GM23338 (cell line): ENCODE measurements around the gene FOXE3. TPM values are rescaled to one million over a fixed set of nuclear protein-coding genes. Genes with fewer than 3 reads are reported as not detected.

Experiments
- ATAC-seq: fragments of 200-7000 bp; cut with Tn5 transposase; 3 replicates; pipeline ENCODE4 v1.9.1; 2020
- DNase-seq: peaks from one replicate; pipeline ENCODE4 v3.0.0-alpha.2; 2015; ENCODE audit warnings: low spot score
- H2AFZ ChIP-seq: fragments of 200-600 bp; sonication (generic); 2 replicates; pipeline ENCODE4 v1.8.0; 2016; ENCODE audit warnings: antibody characterized with exemption, mild to moderate bottlenecking, moderate library complexity
- H3F3A ChIP-seq: fragments of 200-600 bp; sonication (generic); replicated peaks from 2 replicates; pipeline ENCODE4 v1.8.0; 2017; ENCODE audit warnings: antibody characterized with exemption, mixed run types, low read depth
- H3K27ac ChIP-seq: fragments of 200-600 bp; sonication (generic); 2 replicates; pipeline ENCODE4 v1.6.1; 2016; ENCODE audit warnings: low read depth
- H3K27me3 ChIP-seq: fragments of 200-600 bp; sonication (generic); 2 replicates; pipeline ENCODE4 v1.8.0; 2016; ENCODE audit warnings: mild to moderate bottlenecking, mixed run types, moderate library complexity; ENCODE audit not compliant: insufficient read depth
- H3K36me3 ChIP-seq: fragments of 200-600 bp; sonication (generic); 2 replicates; pipeline ENCODE4 v1.8.0; 2016; ENCODE audit warnings: mild to moderate bottlenecking; ENCODE audit not compliant: insufficient read depth
- H3K4me1 ChIP-seq: fragments of 200-600 bp; sonication (generic); 2 replicates; pipeline ENCODE4 v1.8.0; 2016; ENCODE audit warnings: mild to moderate bottlenecking, moderate library complexity; ENCODE audit not compliant: insufficient read depth
- H3K4me2 ChIP-seq: fragments of 200-600 bp; sonication (generic); 2 replicates; pipeline ENCODE4 v1.7.1; 2017; ENCODE audit warnings: mixed run types
- H3K4me3 ChIP-seq: fragments of 200-600 bp; sonication (generic); 2 replicates; pipeline ENCODE4 v1.6.1; 2016; ENCODE audit warnings: mixed run types
- H3K79me2 ChIP-seq: fragments of 200-600 bp; sonication (generic); replicated peaks from 2 replicates; pipeline ENCODE4 v1.8.0; 2017; ENCODE audit warnings: mild to moderate bottlenecking; ENCODE audit not compliant: insufficient read depth
- H3K9me2 ChIP-seq: fragments of 200-600 bp; sonication (generic); 2 replicates; pipeline ENCODE4 v1.8.0; 2017; ENCODE audit not compliant: insufficient read depth
- H4K20me1 ChIP-seq: fragments of 200-600 bp; sonication (generic); replicated peaks from 2 replicates; pipeline ENCODE4 v1.8.0; 2017; ENCODE audit warnings: mild to moderate bottlenecking; ENCODE audit not compliant: insufficient read depth
- H3K27ac Mint-ChIP-seq: 2 replicates; pipeline ENCODE4 v1.8.0; 2020; ENCODE audit warnings: inconsistent platforms, mild to moderate bottlenecking, moderate library complexity, mixed read lengths
- H3K27me3 Mint-ChIP-seq: 3 replicates; pipeline ENCODE4 v1.8.0; 2022; ENCODE audit warnings: low read depth, mild to moderate bottlenecking, moderate library complexity, mixed read lengths, inconsistent platforms; ENCODE audit not compliant: insufficient read depth, poor library complexity
- H3K36me3 Mint-ChIP-seq: 3 replicates; pipeline ENCODE4 v1.8.0; 2021; ENCODE audit warnings: low read depth, mild to moderate bottlenecking, inconsistent platforms, moderate library complexity, mixed read lengths
- H3K4me1 Mint-ChIP-seq: 3 replicates; pipeline ENCODE4 v1.8.0; 2020; ENCODE audit warnings: mild to moderate bottlenecking, inconsistent platforms, mixed read lengths
- H3K4me3 Mint-ChIP-seq: 3 replicates; pipeline ENCODE4 v1.8.0; 2021; ENCODE audit warnings: moderate library complexity, mild to moderate bottlenecking, inconsistent platforms, mixed read lengths
- H3K9me3 Mint-ChIP-seq: 3 replicates; pipeline ENCODE4 v1.8.0; 2020; ENCODE audit warnings: moderate library complexity, mild to moderate bottlenecking, inconsistent platforms, mixed read lengths
- CREB1 ChIP-seq: fragments of 250-450 bp; sonication (Bioruptor Pico); IDR thresholded peaks from 2 replicates; pipeline ENCODE4 v1.5.0; 2020; ENCODE audit warnings: low read depth, mild to moderate bottlenecking, moderate library complexity
- EZH2 ChIP-seq: fragments of 200-600 bp; sonication (generic); IDR thresholded peaks from one replicate; pipeline ENCODE4 v1.8.0; 2017; ENCODE audit warnings: antibody characterized with exemption, mild to moderate bottlenecking, low read depth; ENCODE audit not compliant: unreplicated experiment
- EZH2phosphoT487 ChIP-seq: fragments of 200-600 bp; sonication (generic); IDR thresholded peaks from one replicate; pipeline ENCODE4 v1.8.1; 2018; ENCODE audit warnings: antibody characterized with exemption; ENCODE audit not compliant: unreplicated experiment
- JUNB ChIP-seq: IDR thresholded peaks from one replicate; pipeline ENCODE4 v1.6.1; 2016; ENCODE audit warnings: antibody characterized with exemption; ENCODE audit not compliant: unreplicated experiment
- NANOG ChIP-seq: IDR thresholded peaks from 2 replicates; pipeline ENCODE4 v1.6.1; 2016; ENCODE audit warnings: antibody characterized with exemption, borderline replicate concordance
- POLR2AphosphoS5 ChIP-seq: IDR thresholded peaks from 2 replicates; pipeline ENCODE4 v1.6.1; 2016; ENCODE audit warnings: antibody characterized with exemption, low read depth
- STAT1 ChIP-seq: IDR thresholded peaks from one replicate; pipeline ENCODE4 v1.6.1; 2016; ENCODE audit warnings: antibody characterized with exemption; ENCODE audit not compliant: unreplicated experiment
- ZNF114 ChIP-seq: fragments of 250-450 bp; sonication (Bioruptor Pico); IDR thresholded peaks from 2 replicates; pipeline ENCODE4 v1.5.0; 2020; ENCODE audit warnings: mild to moderate bottlenecking, moderate library complexity
- ZNF331 ChIP-seq: fragments of 250-450 bp; sonication (Bioruptor Pico); IDR thresholded peaks from 2 replicates; pipeline ENCODE4 v1.5.0; 2020; ENCODE audit warnings: low read depth, mild to moderate bottlenecking, moderate library complexity
- polyA plus RNA-seq: library from polyadenylated mRNA; unstranded; fragments of >200 nt; fragmentation: Nextera tagmentation; extraction: Ambion mirVana; gene quantifications from 2 replicates; pipeline ENCODE4 v1.2.1, GENCODE V29; 2016
- total RNA-seq: library from RNA; depleted of rRNA; stranded (reverse); fragments of >200 nt; shearing (Covaris generic); gene quantifications from 2 replicates; pipeline ENCODE4 v1.2.3, GENCODE V29; 2014
- TF ChIP-seq, protein P1 (sequence below): IDR thresholded peaks from 2 replicates; pipeline ENCODE4 v1.6.1; 2016; ENCODE audit warnings: antibody characterized with exemption
- TF ChIP-seq, protein P2 (sequence below), 2 experiments: fragments of 200-600 bp in 1 of 2; sonication (generic) in 1 of 2; conservative IDR thresholded peaks; 2 replicates each; pipeline versions ENCODE4 v1.5.1 to v1.6.1; 2016 to 2017; ENCODE audit warnings: antibody characterized with exemption in 2 of 2, low read depth in 2 of 2, mild to moderate bottlenecking in 2 of 2, moderate library complexity in 1 of 2
- TF ChIP-seq, protein P3 (sequence below): IDR thresholded peaks from one replicate; pipeline ENCODE4 v1.6.1; 2018; ENCODE audit warnings: antibody characterized with exemption; ENCODE audit not compliant: unreplicated experiment

The FOXE3 gene
- total and polyA plus RNA-seq, 2 experiments from 2014 or later: not detected

DNA sequence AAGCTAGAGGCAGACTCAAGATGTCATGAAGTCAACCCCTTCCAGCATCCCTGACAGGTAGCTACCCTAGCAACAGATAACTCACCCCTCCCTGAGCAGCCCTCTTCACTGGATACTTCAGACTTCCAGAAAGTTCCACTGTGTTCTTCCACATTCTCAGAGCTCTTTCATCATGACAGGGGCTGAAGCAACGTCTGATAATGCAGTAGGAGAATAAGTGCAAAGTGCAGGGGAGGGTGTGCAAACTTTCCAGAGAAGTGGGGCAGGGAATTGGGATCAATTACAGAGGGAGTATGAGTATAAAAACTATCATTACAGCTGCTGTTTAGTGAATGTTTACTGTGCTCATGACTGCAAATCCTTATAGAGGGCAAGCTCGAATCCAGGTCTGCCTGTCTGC lies 26.4 kb upstream of the FOXE3 start (continued):
- TF ChIP-seq, protein P1, sequence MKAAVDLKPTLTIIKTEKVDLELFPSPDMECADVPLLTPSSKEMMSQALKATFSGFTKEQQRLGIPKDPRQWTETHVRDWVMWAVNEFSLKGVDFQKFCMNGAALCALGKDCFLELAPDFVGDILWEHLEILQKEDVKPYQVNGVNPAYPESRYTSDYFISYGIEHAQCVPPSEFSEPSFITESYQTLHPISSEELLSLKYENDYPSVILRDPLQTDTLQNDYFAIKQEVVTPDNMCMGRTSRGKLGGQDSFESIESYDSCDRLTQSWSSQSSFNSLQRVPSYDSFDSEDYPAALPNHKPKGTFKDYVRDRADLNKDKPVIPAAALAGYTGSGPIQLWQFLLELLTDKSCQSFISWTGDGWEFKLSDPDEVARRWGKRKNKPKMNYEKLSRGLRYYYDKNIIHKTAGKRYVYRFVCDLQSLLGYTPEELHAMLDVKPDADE: no peak
- no peak for TF ChIP-seq POLR2AphosphoS5
- TF ChIP-seq, protein P2, sequence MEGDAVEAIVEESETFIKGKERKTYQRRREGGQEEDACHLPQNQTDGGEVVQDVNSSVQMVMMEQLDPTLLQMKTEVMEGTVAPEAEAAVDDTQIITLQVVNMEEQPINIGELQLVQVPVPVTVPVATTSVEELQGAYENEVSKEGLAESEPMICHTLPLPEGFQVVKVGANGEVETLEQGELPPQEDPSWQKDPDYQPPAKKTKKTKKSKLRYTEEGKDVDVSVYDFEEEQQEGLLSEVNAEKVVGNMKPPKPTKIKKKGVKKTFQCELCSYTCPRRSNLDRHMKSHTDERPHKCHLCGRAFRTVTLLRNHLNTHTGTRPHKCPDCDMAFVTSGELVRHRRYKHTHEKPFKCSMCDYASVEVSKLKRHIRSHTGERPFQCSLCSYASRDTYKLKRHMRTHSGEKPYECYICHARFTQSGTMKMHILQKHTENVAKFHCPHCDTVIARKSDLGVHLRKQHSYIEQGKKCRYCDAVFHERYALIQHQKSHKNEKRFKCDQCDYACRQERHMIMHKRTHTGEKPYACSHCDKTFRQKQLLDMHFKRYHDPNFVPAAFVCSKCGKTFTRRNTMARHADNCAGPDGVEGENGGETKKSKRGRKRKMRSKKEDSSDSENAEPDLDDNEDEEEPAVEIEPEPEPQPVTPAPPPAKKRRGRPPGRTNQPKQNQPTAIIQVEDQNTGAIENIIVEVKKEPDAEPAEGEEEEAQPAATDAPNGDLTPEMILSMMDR (conservative IDR thresholded peaks at IDR 0.05; ENCODE audit: low read depth in 2 of 2): no peak
- TF ChIP-seq ZNF114 (CRISPR knock-in tag): no peak
- no peak for TF ChIP-seq ZNF331 (CRISPR knock-in tag)

DNA sequence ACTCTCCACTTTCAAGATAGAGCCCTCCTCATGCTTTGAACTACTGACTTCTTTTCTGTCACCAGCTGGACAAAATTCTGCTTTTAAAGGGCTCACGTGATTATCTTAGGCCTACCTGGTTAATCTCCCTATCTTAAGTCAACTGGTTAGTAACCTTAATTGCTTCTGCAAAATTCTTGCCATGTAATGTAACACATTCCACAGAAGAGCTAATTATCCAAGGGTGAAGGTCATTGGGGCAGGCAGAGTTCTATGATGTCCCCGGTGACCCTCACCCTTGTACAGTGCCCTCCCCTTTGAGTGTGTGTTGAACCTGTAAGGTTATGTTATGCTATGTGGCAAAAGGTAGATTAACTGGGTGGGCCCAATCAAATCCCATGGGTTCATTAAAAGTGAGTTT lies 25.2 kb upstream of the FOXE3 start:
- DNase-seq (no peak), ATAC-seq (no peak)
- Mint-ChIP-seq H3K27me3 (peaks cover 9% of the 10 kb centered on the region), H3K4me3 (no peak overlapping the region), H3K9me3 (no peaks in the 10 kb centered on the region), H3K4me1 (no peaks in the 10 kb centered on the region), H3K27ac (no peak overlapping the region), H3K36me3 (no peaks in the 10 kb centered on the region)
- Histone ChIP-seq H3F3A (no peaks in the 10 kb centered on the region), H3K4me1 (no peaks in the 10 kb centered on the region), H3K4me3 (no peak overlapping the region), H2AFZ (no peak overlapping the region), H3K4me2 (no peak overlapping the region), H3K79me2 (no peaks in the 10 kb centered on the region), H4K20me1 (no peaks in the 10 kb centered on the region; the same call in 1 of the 2 replicates), H3K36me3 (no peaks in the 10 kb centered on the region), H3K9me2 (no peaks in the 10 kb centered on the region), H3K27me3 (peaks cover 11% of the 10 kb centered on the region), H3K27ac (no peak overlapping the region)
- TF ChIP-seq STAT1 (no peak), CREB1 (no peak)

DNA sequence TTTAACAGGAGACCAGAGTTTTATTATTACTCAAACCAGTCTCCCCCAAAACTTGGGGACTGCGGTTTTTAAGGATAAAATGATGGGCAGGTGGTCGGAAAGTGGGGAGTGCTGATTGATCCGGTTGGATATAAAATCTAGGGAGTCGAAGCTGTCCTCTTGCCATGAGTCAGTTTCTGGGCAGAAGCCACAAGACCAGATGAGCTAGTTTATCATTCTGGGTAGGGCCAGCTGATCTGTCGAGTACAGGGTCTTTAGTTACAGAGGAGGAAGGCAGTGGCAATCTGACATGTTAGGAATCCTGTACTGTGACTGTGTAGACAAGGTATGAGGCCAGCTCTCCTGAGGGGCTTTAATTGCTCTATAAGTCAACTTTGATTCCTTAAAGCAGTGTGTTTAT lies 22.9 kb upstream of the FOXE3 start:
- Histone ChIP-seq H3K9me2 (no peaks in the 10 kb centered on the region), H2AFZ (no peak overlapping the region), H4K20me1 (no peaks in the 10 kb centered on the region; the same call in 1 of the 2 replicates), H3K27me3 (0 out of 2 replicates have a peak, but pooled peaks cover 3% of the 10 kb centered on the region), H3F3A (no peaks in the 10 kb centered on the region), H3K4me3 (no peak overlapping the region), H3K79me2 (no peaks in the 10 kb centered on the region), H3K4me1 (no peaks in the 10 kb centered on the region), H3K27ac (no peak overlapping the region), H3K4me2 (no peak overlapping the region), H3K36me3 (no peaks in the 10 kb centered on the region)
- no peak for ATAC-seq
- Mint-ChIP-seq H3K27ac (no peak overlapping the region), H3K4me1 (no peaks in the 10 kb centered on the region), H3K4me3 (no peak overlapping the region), H3K9me3 (no peaks in the 10 kb centered on the region), H3K36me3 (no peaks in the 10 kb centered on the region), H3K27me3 (peaks cover 9% of the 10 kb centered on the region)
- no peak for DNase-seq
- no peak for TF ChIP-seq NANOG
- TF ChIP-seq EZH2phosphoT487: no peak
- no peak for TF ChIP-seq EZH2
- TF ChIP-seq, protein P3, sequence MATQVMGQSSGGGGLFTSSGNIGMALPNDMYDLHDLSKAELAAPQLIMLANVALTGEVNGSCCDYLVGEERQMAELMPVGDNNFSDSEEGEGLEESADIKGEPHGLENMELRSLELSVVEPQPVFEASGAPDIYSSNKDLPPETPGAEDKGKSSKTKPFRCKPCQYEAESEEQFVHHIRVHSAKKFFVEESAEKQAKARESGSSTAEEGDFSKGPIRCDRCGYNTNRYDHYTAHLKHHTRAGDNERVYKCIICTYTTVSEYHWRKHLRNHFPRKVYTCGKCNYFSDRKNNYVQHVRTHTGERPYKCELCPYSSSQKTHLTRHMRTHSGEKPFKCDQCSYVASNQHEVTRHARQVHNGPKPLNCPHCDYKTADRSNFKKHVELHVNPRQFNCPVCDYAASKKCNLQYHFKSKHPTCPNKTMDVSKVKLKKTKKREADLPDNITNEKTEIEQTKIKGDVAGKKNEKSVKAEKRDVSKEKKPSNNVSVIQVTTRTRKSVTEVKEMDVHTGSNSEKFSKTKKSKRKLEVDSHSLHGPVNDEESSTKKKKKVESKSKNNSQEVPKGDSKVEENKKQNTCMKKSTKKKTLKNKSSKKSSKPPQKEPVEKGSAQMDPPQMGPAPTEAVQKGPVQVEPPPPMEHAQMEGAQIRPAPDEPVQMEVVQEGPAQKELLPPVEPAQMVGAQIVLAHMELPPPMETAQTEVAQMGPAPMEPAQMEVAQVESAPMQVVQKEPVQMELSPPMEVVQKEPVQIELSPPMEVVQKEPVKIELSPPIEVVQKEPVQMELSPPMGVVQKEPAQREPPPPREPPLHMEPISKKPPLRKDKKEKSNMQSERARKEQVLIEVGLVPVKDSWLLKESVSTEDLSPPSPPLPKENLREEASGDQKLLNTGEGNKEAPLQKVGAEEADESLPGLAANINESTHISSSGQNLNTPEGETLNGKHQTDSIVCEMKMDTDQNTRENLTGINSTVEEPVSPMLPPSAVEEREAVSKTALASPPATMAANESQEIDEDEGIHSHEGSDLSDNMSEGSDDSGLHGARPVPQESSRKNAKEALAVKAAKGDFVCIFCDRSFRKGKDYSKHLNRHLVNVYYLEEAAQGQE: no peak
- TF ChIP-seq CREB1: no peak
- TF ChIP-seq JUNB: no peak
- no peak for TF ChIP-seq POLR2AphosphoS5
- no peak for TF ChIP-seq ZNF114 (CRISPR knock-in tag)
- TF ChIP-seq, protein P2 (conservative IDR thresholded peaks at IDR 0.05; ENCODE audit: low read depth in 2 of 2): no peak
